PC-3 (cell line): ENCODE data around the gene GLIPR2.

ENCODE experiments used
- EZH2 ChIP-seq: fragments of 300-600 bp; sonication (generic); IDR thresholded peaks from one replicate; pipeline ENCODE4 v1.6.1; 2017; ENCODE audit warnings: antibody characterized with exemption, mild to moderate bottlenecking, low read length; ENCODE audit not compliant: unreplicated experiment
- EZH2phosphoT487 ChIP-seq: fragments of 300-600 bp; sonication (generic); IDR thresholded peaks from 2 replicates; pipeline ENCODE4 v1.6.1; 2018; ENCODE audit warnings: mild to moderate bottlenecking, antibody characterized with exemption, low read length, borderline replicate concordance
- TF ChIP-seq, protein P1 (sequence below): fragments of 300-600 bp; sonication (generic); conservative IDR thresholded peaks from 2 replicates; pipeline ENCODE4 v1.5.1; 2017; ENCODE audit warnings: antibody characterized with exemption, low read depth, mild to moderate bottlenecking, low read length

DNA sequence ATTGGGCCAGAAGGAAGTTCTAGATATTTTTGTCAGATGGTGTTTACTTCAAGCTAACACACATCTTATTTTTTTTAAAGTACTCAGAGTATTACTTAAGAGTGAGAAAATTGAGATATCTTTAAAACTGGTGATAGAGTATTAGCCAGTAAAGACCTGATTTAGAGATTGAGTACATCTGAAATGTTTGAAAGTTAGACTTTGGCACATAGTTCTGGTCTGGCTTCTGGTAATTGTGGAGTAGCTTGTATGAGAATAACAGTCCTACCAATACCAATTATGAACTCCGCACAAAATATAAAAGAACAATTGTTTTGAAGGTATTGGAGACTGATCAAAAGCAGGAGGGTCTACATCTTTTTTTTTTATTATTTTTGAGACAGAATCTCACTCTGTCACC, 44.5 kb upstream of the GLIPR2 start:
- TF ChIP-seq, protein P1, sequence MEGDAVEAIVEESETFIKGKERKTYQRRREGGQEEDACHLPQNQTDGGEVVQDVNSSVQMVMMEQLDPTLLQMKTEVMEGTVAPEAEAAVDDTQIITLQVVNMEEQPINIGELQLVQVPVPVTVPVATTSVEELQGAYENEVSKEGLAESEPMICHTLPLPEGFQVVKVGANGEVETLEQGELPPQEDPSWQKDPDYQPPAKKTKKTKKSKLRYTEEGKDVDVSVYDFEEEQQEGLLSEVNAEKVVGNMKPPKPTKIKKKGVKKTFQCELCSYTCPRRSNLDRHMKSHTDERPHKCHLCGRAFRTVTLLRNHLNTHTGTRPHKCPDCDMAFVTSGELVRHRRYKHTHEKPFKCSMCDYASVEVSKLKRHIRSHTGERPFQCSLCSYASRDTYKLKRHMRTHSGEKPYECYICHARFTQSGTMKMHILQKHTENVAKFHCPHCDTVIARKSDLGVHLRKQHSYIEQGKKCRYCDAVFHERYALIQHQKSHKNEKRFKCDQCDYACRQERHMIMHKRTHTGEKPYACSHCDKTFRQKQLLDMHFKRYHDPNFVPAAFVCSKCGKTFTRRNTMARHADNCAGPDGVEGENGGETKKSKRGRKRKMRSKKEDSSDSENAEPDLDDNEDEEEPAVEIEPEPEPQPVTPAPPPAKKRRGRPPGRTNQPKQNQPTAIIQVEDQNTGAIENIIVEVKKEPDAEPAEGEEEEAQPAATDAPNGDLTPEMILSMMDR: no peak
- no peak for TF ChIP-seq EZH2phosphoT487
- TF ChIP-seq EZH2: no peak
